Adrenal gland (tissue), 5 donors: ENCODE measurements around the gene TEX50.

Experiments used
- CTCF ChIP-seq, 6 experiments: fragments of 450-650 bp in 4 of 6; fragments of 200-600 bp in 2 of 6; sonication (generic) in 1 of 6; IDR thresholded peaks; 1 replicate in 5 of 6; 2 replicates in 1 of 6; pipeline versions ENCODE4 v1.5.1 to v1.8.0; 2016 to 2021; ENCODE audit warnings: antibody characterized with exemption in 6 of 6, mild to moderate bottlenecking in 2 of 6, moderate library complexity in 1 of 6
- POLR2A ChIP-seq, 2 donors: fragments of 450-650 bp; IDR thresholded peaks; one replicate each; pipeline ENCODE4 v1.6.1; 2017; ENCODE audit warnings: antibody characterized with exemption in 2 of 2, mild to moderate bottlenecking in 2 of 2, moderate library complexity in 1 of 2
- donor health status: DM: no; HTN: no; CAD: no.

- TF ChIP-seq CTCF (IDR thresholded peaks at IDR 0.05) (no peak), POLR2A (IDR thresholded peaks at IDR 0.05) (no peak)
These were observed 7.9 kb upstream of the TEX50 start for GRCh38 chr1:173627269-173627668.
